SH-SY5Y (cell line): ENCODE measurements around the gene C6orf118.

Source experiments
- GATA2 ChIP-seq: IDR thresholded peaks from 2 replicates; pipeline ENCODE4 v1.6.1; 2011; ENCODE audit warnings: mild to moderate bottlenecking, low read depth, low read length
- GATA3 ChIP-seq: IDR thresholded peaks from 2 replicates; pipeline ENCODE4 v1.6.1; 2011; ENCODE audit warnings: low read depth, mild to moderate bottlenecking, low read length, moderate library complexity

- TF ChIP-seq GATA3 (no peak), GATA2 (no peak)
Observed at GRCh38 chr6:165274611-165275010, 34.8 kb downstream of the C6orf118 start.
